ENCODE results near the gene ZNF446.

DNA sequence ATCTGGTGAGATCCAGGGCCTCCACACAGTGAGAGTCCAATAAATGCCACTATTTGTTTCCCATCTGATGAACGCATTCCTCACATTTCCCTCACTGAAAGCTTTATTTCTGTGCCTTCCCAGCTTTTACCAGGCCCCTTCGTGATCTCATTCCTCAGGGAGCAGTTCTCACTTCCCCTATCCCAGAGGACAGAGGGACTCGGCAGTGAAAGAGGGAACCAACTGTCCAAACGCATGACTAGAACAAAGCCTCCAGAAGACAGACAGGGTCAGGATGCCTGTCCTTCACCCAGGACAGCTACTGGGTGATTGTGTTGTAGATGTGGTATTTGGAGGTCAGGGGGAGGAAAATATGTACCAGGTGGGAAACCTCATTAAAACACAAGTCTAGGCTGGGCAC, 45.5 kb downstream of the ZNF446 start:
- TF ChIP-seq EP300 (IDR thresholded peaks at IDR 0.05; ENCODE audit: low read length), result no peak
- TF ChIP-seq POLR2A (conservative IDR thresholded peaks at IDR 0.05), result no peak
- no peak for TF ChIP-seq ZSCAN32 (CRISPR knock-in tag; IDR thresholded peaks at IDR 0.05)
- TF ChIP-seq ZNF253 (CRISPR knock-in tag; conservative IDR thresholded peaks at IDR 0.05), result no peak
- no peak for TF ChIP-seq MTA3 (IDR thresholded peaks at IDR 0.05; ENCODE audit: borderline replicate concordance)
- TF ChIP-seq, protein P1, sequence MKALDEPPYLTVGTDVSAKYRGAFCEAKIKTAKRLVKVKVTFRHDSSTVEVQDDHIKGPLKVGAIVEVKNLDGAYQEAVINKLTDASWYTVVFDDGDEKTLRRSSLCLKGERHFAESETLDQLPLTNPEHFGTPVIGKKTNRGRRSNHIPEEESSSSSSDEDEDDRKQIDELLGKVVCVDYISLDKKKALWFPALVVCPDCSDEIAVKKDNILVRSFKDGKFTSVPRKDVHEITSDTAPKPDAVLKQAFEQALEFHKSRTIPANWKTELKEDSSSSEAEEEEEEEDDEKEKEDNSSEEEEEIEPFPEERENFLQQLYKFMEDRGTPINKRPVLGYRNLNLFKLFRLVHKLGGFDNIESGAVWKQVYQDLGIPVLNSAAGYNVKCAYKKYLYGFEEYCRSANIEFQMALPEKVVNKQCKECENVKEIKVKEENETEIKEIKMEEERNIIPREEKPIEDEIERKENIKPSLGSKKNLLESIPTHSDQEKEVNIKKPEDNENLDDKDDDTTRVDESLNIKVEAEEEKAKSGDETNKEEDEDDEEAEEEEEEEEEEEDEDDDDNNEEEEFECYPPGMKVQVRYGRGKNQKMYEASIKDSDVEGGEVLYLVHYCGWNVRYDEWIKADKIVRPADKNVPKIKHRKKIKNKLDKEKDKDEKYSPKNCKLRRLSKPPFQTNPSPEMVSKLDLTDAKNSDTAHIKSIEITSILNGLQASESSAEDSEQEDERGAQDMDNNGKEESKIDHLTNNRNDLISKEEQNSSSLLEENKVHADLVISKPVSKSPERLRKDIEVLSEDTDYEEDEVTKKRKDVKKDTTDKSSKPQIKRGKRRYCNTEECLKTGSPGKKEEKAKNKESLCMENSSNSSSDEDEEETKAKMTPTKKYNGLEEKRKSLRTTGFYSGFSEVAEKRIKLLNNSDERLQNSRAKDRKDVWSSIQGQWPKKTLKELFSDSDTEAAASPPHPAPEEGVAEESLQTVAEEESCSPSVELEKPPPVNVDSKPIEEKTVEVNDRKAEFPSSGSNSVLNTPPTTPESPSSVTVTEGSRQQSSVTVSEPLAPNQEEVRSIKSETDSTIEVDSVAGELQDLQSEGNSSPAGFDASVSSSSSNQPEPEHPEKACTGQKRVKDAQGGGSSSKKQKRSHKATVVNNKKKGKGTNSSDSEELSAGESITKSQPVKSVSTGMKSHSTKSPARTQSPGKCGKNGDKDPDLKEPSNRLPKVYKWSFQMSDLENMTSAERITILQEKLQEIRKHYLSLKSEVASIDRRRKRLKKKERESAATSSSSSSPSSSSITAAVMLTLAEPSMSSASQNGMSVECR (CRISPR knock-in tag; IDR thresholded peaks at IDR 0.05), result no peak
- TF ChIP-seq KDM1A (IDR thresholded peaks at IDR 0.05), result no peak
- TF ChIP-seq, protein P2, sequence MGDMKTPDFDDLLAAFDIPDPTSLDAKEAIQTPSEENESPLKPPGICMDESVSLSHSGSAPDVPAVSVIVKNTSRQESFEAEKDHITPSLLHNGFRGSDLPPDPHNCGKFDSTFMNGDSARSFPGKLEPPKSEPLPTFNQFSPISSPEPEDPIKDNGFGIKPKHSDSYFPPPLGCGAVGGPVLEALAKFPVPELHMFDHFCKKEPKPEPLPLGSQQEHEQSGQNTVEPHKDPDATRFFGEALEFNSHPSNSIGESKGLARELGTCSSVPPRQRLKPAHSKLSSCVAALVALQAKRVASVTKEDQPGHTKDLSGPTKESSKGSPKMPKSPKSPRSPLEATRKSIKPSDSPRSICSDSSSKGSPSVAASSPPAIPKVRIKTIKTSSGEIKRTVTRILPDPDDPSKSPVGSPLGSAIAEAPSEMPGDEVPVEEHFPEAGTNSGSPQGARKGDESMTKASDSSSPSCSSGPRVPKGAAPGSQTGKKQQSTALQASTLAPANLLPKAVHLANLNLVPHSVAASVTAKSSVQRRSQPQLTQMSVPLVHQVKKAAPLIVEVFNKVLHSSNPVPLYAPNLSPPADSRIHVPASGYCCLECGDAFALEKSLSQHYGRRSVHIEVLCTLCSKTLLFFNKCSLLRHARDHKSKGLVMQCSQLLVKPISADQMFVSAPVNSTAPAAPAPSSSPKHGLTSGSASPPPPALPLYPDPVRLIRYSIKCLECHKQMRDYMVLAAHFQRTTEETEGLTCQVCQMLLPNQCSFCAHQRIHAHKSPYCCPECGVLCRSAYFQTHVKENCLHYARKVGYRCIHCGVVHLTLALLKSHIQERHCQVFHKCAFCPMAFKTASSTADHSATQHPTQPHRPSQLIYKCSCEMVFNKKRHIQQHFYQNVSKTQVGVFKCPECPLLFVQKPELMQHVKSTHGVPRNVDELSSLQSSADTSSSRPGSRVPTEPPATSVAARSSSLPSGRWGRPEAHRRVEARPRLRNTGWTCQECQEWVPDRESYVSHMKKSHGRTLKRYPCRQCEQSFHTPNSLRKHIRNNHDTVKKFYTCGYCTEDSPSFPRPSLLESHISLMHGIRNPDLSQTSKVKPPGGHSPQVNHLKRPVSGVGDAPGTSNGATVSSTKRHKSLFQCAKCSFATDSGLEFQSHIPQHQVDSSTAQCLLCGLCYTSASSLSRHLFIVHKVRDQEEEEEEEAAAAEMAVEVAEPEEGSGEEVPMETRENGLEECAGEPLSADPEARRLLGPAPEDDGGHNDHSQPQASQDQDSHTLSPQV (IDR thresholded peaks at IDR 0.05), result no peak
